ENCODE data around the gene NR6A1. TPM values are rescaled to one million over a fixed set of nuclear protein-coding genes. Genes with fewer than 3 reads are reported as not detected.

The NR6A1 gene
- total and polyA plus RNA-seq, 2 of the 13 experiments (the other 11 are each of a cell fraction or from before 2014, with no cell fraction given), result 28.1 to 31.5 TPM

GRCh38 chr9:124511426-124511840, 259.7 kb downstream of the NR6A1 start (continued):
- TF ChIP-seq ZNF674 (CRISPR knock-in tag; IDR thresholded peaks at IDR 0.05; ENCODE audit: low read depth), result no peak
- peak; percentile 6 for TF ChIP-seq MED8 (CRISPR knock-in tag; IDR thresholded peaks at IDR 0.05; ENCODE audit: insufficient replicate concordance)
- TF ChIP-seq SP5 (CRISPR knock-in tag; IDR thresholded peaks at IDR 0.05; ENCODE audit: borderline replicate concordance, low read depth), result no peak
- 0 out of 2 replicates have a peak, but pooled peaks have one; percentile 28 for TF ChIP-seq ZNF772 (CRISPR knock-in tag; IDR thresholded peaks at IDR 0.05)
- TF ChIP-seq CEBPZ (IDR thresholded peaks at IDR 0.05; ENCODE audit: low read length), result no peak
- peak; percentile 55 for TF ChIP-seq STAG1 (CRISPR knock-in tag; IDR thresholded peaks at IDR 0.05)
- no peak for TF ChIP-seq TBL1XR1 (IDR thresholded peaks at IDR 0.05; ENCODE audit: borderline replicate concordance, low read length, partially characterized antibody)
- TF ChIP-seq KLF16 (CRISPR knock-in tag; IDR thresholded peaks at IDR 0.05), result no peak
- TF ChIP-seq ZKSCAN5 (CRISPR knock-in tag; IDR thresholded peaks at IDR 0.05), result no peak
- TF ChIP-seq ARNT (IDR thresholded peaks at IDR 0.05), result no peak
- TF ChIP-seq EED (CRISPR knock-in tag; IDR thresholded peaks at IDR 0.05), result 0 out of 2 replicates have a peak, but pooled peaks have one; percentile 30
- no peak for TF ChIP-seq FOXJ3 (CRISPR knock-in tag; IDR thresholded peaks at IDR 0.05; ENCODE audit: borderline replicate concordance)
- peak; percentile 61 for TF ChIP-seq RAD21 (CRISPR knock-in tag; IDR thresholded peaks at IDR 0.05)
- TF ChIP-seq FOXM1 (CRISPR knock-in tag; IDR thresholded peaks at IDR 0.05), result no peak
- TF ChIP-seq KDM5A (IDR thresholded peaks at IDR 0.05; ENCODE audit: borderline replicate concordance, low read length), result no peak
- TF ChIP-seq ZNF124 (CRISPR knock-in tag; IDR thresholded peaks at IDR 0.05), result 0 out of 2 replicates have a peak, but pooled peaks have one; percentile 39
- 0 out of 2 replicates have a peak, but pooled peaks have one; percentile 5 for TF ChIP-seq ZNF567 (CRISPR knock-in tag; IDR thresholded peaks at IDR 0.05; ENCODE audit: borderline replicate concordance)
- TF ChIP-seq ZNF547 (CRISPR knock-in tag; IDR thresholded peaks at IDR 0.05), result 0 out of 2 replicates have a peak, but pooled peaks have one; percentile 60
- no peak for TF ChIP-seq SRSF1 (optimal IDR thresholded peaks at IDR 0.05; ENCODE audit: low read depth, low read length)
- TF ChIP-seq ZNF468 (CRISPR knock-in tag; IDR thresholded peaks at IDR 0.05), result no peak
- peak; percentile 55; the same call in 1 of the 2 replicates for TF ChIP-seq RELA (CRISPR knock-in tag; IDR thresholded peaks at IDR 0.05)
- TF ChIP-seq TIGD3 (CRISPR knock-in tag; IDR thresholded peaks at IDR 0.05; ENCODE audit: borderline replicate concordance), result no peak
- no peak; the same call in 1 of the 2 replicates for TF ChIP-seq SAP130 (CRISPR knock-in tag; IDR thresholded peaks at IDR 0.05; ENCODE audit: low read depth)
- no peak for TF ChIP-seq ZNF234 (CRISPR knock-in tag; conservative IDR thresholded peaks at IDR 0.05)
- TF ChIP-seq ZBTB25 (CRISPR knock-in tag; IDR thresholded peaks at IDR 0.05), result 0 out of 2 replicates have a peak, but pooled peaks have one; percentile 9
- TF ChIP-seq CCAR2 (optimal IDR thresholded peaks at IDR 0.05; ENCODE audit: low read depth, low read length), result no peak
- TF ChIP-seq ZNF747 (CRISPR knock-in tag; IDR thresholded peaks at IDR 0.05; ENCODE audit: borderline replicate concordance), result 0 out of 2 replicates have a peak, but pooled peaks have one; percentile 40
- no peak for TF ChIP-seq ZNF616 (CRISPR knock-in tag; IDR thresholded peaks at IDR 0.05; ENCODE audit: low read depth)
